OCI-LY3 (cell line): ENCODE data around the gene SSR3.

Experiments used
- H2AFZ ChIP-seq: fragments of 200-600, 300-600 bp; shearing (Covaris generic); 2 replicates; pipeline ENCODE4 v1.6.0; 2014; ENCODE audit warnings: antibody characterized with exemption, low read depth, low read length
- H3K27ac ChIP-seq: fragments of 200-600, 300-600 bp; sonication (generic); 2 replicates; pipeline ENCODE4 v1.5.1; 2014; ENCODE audit warnings: mild to moderate bottlenecking, low read length, moderate library complexity, mixed read lengths
- H3K27me3 ChIP-seq: fragments of 200-600, 300-600 bp; sonication (generic); 2 replicates; pipeline ENCODE4 v1.6.1; 2014; ENCODE audit warnings: low read depth, low read length, mixed read lengths
- H3K36me3 ChIP-seq: fragments of 200-600, 300-600 bp; sonication (generic); replicated peaks from 2 replicates; pipeline ENCODE3; 2014; ENCODE audit warnings: low read depth, low read length, mixed read lengths
- H3K4me1 ChIP-seq: fragments of 300-600, 200-600 bp; sonication (generic); 2 replicates; pipeline ENCODE4 v1.6.1; 2014; ENCODE audit warnings: low read length, mixed read lengths
- H3K4me2 ChIP-seq: fragments of 200-600, 300-600 bp; sonication (generic); 2 replicates; pipeline ENCODE4 v1.6.1; 2014; ENCODE audit warnings: low read length, mixed read lengths
- H3K4me3 ChIP-seq: fragments of 300-600, 200-600 bp; sonication (generic); 2 replicates; pipeline ENCODE4 v1.5.1; 2014; ENCODE audit warnings: antibody characterized with exemption, mild to moderate bottlenecking, low read length, moderate library complexity
- H3K79me2 ChIP-seq: fragments of 300-600, 200-600 bp; shearing (Covaris generic); 2 replicates; pipeline ENCODE4 v1.6.1; 2014; ENCODE audit warnings: mild to moderate bottlenecking, low read length, mixed read lengths
- H3K9ac ChIP-seq: fragments of 300-600, 200-600 bp; shearing (Covaris generic); 2 replicates; pipeline ENCODE4 v1.6.0; 2014; ENCODE audit warnings: mild to moderate bottlenecking, low read length, moderate library complexity
- H3K9me3 ChIP-seq: fragments of 200-600, 300-600 bp; shearing (Covaris generic); 2 replicates; pipeline ENCODE4 v1.6.1; 2014; ENCODE audit warnings: low read length, mixed read lengths; ENCODE audit not compliant: insufficient read depth
- H4K20me1 ChIP-seq: fragments of 200-600, 300-600 bp; sonication (generic); 2 replicates; pipeline ENCODE4 v1.6.1; 2016; ENCODE audit warnings: low read length, mixed read lengths; ENCODE audit not compliant: insufficient read depth
- EZH2phosphoT487 ChIP-seq: fragments of 200-600 bp; shearing (Covaris generic); IDR thresholded peaks from 2 replicates; pipeline ENCODE4 v1.6.1; 2018; ENCODE audit warnings: antibody characterized with exemption, mixed run types, low read depth
- TF ChIP-seq, protein P1 (sequence below): fragments of 200-600, 300-600 bp; sonication (generic); IDR thresholded peaks from 2 replicates; pipeline ENCODE4 v1.5.1; 2014; ENCODE audit warnings: antibody characterized with exemption, low read length, low read depth

SSR3 gene

DNA sequence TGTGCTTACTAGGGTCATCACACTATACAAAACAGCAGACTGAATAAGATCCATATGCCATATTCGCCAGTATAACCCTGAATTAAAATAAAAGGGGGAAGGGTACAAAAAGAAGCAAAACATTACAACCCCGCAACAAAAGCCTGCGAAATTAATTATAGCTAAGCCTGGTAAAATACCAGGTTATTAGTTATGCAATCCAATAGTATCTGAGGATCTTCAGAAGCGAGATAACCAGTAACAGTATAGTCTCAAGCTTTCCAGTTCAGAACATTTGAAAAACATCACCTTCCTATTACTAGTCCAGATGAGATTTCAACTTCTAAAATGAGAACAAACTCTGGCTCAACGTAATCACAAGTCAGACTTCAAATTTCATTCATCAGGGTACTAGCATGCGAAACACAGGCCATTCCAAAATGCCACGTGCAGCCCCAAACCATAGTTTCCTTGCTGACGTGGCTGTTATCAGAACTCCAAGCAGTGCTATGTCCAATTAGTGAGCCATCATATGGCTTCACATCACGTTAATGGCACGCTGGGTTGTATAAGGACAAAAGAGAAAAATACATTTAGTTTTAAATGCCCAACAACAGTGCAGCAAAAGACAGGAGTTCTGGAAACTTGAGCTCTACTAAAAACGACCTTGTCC, 1.1 kb downstream of the SSR3 start:
- Histone ChIP-seq H3K36me3 (peaks cover 42% of the 10 kb centered on the region), H3K27ac (peak overlapping the region; percentile 61), H3K9me3 (no peaks in the 10 kb centered on the region), H2AFZ (no peak overlapping the region), H3K4me1 (peaks cover 21% of the 10 kb centered on the region), H3K79me2 (peaks cover 61% of the 10 kb centered on the region), H3K4me2 (peak overlapping the region; percentile 77), H3K9ac (peak overlapping the region; percentile 85), H3K4me3 (peak overlapping the region; percentile 84), H3K27me3 (no peaks in the 10 kb centered on the region), H4K20me1 (peaks cover 17% of the 10 kb centered on the region)
- TF ChIP-seq, protein P1, sequence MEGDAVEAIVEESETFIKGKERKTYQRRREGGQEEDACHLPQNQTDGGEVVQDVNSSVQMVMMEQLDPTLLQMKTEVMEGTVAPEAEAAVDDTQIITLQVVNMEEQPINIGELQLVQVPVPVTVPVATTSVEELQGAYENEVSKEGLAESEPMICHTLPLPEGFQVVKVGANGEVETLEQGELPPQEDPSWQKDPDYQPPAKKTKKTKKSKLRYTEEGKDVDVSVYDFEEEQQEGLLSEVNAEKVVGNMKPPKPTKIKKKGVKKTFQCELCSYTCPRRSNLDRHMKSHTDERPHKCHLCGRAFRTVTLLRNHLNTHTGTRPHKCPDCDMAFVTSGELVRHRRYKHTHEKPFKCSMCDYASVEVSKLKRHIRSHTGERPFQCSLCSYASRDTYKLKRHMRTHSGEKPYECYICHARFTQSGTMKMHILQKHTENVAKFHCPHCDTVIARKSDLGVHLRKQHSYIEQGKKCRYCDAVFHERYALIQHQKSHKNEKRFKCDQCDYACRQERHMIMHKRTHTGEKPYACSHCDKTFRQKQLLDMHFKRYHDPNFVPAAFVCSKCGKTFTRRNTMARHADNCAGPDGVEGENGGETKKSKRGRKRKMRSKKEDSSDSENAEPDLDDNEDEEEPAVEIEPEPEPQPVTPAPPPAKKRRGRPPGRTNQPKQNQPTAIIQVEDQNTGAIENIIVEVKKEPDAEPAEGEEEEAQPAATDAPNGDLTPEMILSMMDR, result no peak
- no peak for TF ChIP-seq EZH2phosphoT487

DNA sequence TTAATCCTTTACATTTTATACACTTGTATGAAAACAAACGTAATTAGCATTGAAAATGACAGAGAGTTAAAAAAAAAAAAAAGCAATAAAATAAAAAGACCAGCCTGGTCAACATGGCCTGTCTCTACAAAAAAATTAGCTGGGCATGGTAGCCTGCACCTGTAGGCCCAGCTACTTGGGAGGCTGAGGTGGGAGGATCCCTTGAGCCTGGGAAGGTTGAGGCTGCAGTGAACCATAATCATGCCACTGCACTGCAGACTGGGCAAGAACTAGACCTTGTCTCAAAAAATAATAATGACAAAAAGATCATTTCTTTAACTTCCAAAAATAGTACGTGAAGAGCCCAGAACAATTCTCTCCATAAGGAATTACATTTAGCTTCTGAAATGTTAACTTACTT, 1.9 kb downstream of the SSR3 start:
- Histone ChIP-seq H3K9ac (peak overlapping the region; percentile 85), H3K4me1 (peaks cover 21% of the 10 kb centered on the region), H2AFZ (no peak overlapping the region)

DNA sequence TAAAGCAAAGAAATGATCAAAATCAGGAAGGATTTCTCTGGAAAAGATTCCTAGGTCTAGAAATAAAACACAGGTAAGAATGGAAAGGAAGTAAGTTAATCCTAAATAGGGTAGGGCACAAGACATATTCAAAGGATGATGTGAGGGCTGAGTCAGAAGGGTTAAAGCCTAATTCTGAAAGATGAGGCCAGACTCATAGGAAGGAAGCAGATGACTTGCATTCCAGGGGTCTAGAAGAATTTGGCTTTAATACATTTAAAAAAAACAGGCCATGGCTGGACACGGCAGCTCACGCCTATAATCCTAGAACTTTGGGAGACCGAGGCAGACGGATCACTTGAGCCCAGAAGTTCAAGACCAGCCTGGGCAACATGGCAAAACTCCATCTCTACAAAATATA, 3.2 kb downstream of the SSR3 start:
- Histone ChIP-seq H3K9me3 (no peaks in the 10 kb centered on the region), H3K27me3 (no peaks in the 10 kb centered on the region), H4K20me1 (peaks cover 26% of the 10 kb centered on the region), H3K27ac (no peak overlapping the region), H2AFZ (no peak overlapping the region), H3K4me2 (no peak overlapping the region), H3K4me3 (no peak overlapping the region), H3K36me3 (peaks cover 63% of the 10 kb centered on the region), H3K79me2 (peaks cover 82% of the 10 kb centered on the region), H3K4me1 (peaks cover 21% of the 10 kb centered on the region), H3K9ac (no peak overlapping the region)
- TF ChIP-seq, protein P1, result no peak
- no peak for TF ChIP-seq EZH2phosphoT487

More for the DNA sequence above, 1.9 kb downstream of the SSR3 start:
- peaks cover 20% of the 10 kb centered on the region for H4K20me1 ChIP-seq
- H3K4me2 ChIP-seq, result peak overlapping the region; percentile 77
- H3K36me3 ChIP-seq, result peaks cover 51% of the 10 kb centered on the region
- H3K27ac ChIP-seq, result no peak overlapping the region
- no peaks in the 10 kb centered on the region for H3K9me3 ChIP-seq
- no peak for TF ChIP-seq EZH2phosphoT487
- TF ChIP-seq, protein P1, result no peak
- H3K4me3 ChIP-seq, result peak overlapping the region; percentile 84
- H3K79me2 ChIP-seq, result peaks cover 70% of the 10 kb centered on the region
- no peaks in the 10 kb centered on the region for H3K27me3 ChIP-seq

DNA sequence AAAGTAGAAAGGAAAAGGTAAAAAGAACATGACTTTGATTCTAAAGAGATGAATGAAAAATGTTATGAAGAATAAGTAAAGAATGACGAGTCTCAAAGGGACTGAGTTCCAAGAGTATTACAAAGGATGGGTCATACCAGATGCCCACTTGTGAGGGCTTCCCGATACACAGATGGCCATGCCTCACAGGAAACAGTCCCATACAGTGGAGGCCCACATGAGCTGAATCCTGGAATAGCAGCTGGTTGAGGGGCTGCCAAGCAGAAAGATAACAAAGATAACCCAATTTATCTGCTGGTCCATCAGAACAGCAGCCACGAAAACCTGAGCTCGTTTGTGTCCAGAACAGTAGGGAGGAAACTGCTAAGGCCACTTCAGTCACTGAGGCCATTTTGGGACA, 3.7 kb downstream of the SSR3 start:
- no peak overlapping the region for H3K4me3 ChIP-seq
- peaks cover 21% of the 10 kb centered on the region for H3K4me1 ChIP-seq
- no peak for TF ChIP-seq EZH2phosphoT487
- TF ChIP-seq, protein P1, result no peak
- no peak overlapping the region for H3K27ac ChIP-seq
- no peak overlapping the region for H2AFZ ChIP-seq
- no peak overlapping the region for H3K4me2 ChIP-seq
- peaks cover 87% of the 10 kb centered on the region for H3K79me2 ChIP-seq
- H3K9ac ChIP-seq, result no peak overlapping the region
- peaks cover 68% of the 10 kb centered on the region for H3K36me3 ChIP-seq
- peaks cover 30% of the 10 kb centered on the region for H4K20me1 ChIP-seq
- H3K27me3 ChIP-seq, result no peaks in the 10 kb centered on the region
- no peaks in the 10 kb centered on the region for H3K9me3 ChIP-seq
